ENCODE results near the gene PELI1. TPM values are rescaled to one million over a fixed set of nuclear protein-coding genes. Genes with fewer than 3 reads are reported as not detected.

The PELI1 gene
- total RNA-seq, 1 donor from 2014 or later: 60.4 TPM

GRCh38 chr2:64124168-64124567 is 20.1 kb downstream of the PELI1 start:
- Histone ChIP-seq H3K27ac (no peak overlapping the region), H3K9me3 (no peaks in the 10 kb centered on the region), H3K4me3 (no peak overlapping the region), H3K27me3 (no peaks in the 10 kb centered on the region), H3K4me1 (peaks cover 41% of the 10 kb centered on the region), H3K36me3 (no peaks in the 10 kb centered on the region)
- intact Hi-C loops (cut with DNase I): no loop called here
- no peak for DNase-seq (ENCODE audit: extremely low spot score in 2 of 2)
- TF ChIP-seq CTCF (IDR thresholded peaks at IDR 0.05): no peak
- TF ChIP-seq POLR2A (IDR thresholded peaks at IDR 0.05): no peak
- no peak for TF ChIP-seq POLR2AphosphoS5 (IDR thresholded peaks at IDR 0.05; ENCODE audit: insufficient read depth in 1 of 2, low read depth in 1 of 2)

- H3K9me3 ChIP-seq: no peaks in the 10 kb centered on the region
- TF ChIP-seq POLR2AphosphoS5 (IDR thresholded peaks at IDR 0.05; ENCODE audit: insufficient read depth in 1 of 2, low read depth in 1 of 2) (no peak), CTCF (IDR thresholded peaks at IDR 0.05) (no peak), POLR2A (IDR thresholded peaks at IDR 0.05) (no peak)
- peaks cover 37% of the 10 kb centered on the region for H3K4me1 ChIP-seq
- intact Hi-C loops (cut with DNase I): no loop called here
- H3K27ac ChIP-seq: no peak overlapping the region
- no peaks in the 10 kb centered on the region for H3K27me3 ChIP-seq
- DNase-seq (ENCODE audit: extremely low spot score in 2 of 2): no peak
- H3K36me3 ChIP-seq: no peaks in the 10 kb centered on the region
- no peak overlapping the region for H3K4me3 ChIP-seq
Measured at GRCh38 chr2:64123740-64124139, 20.5 kb downstream of the PELI1 start.

GRCh38 chr2:64122358-64122757 is 21.9 kb downstream of the PELI1 start:
- no peak for TF ChIP-seq CTCF (IDR thresholded peaks at IDR 0.05)
- no peak for TF ChIP-seq POLR2A (IDR thresholded peaks at IDR 0.05)
- no peak for TF ChIP-seq POLR2AphosphoS5 (IDR thresholded peaks at IDR 0.05; ENCODE audit: insufficient read depth in 1 of 2, low read depth in 1 of 2)
- no peak for DNase-seq (ENCODE audit: extremely low spot score in 2 of 2)
- intact Hi-C loops (cut with DNase I): no loop called here

GRCh38 chr2:64120928-64121327 is 23.3 kb downstream of the PELI1 start:
- Histone ChIP-seq H3K4me1 (peaks cover 44% of the 10 kb centered on the region), H3K4me3 (no peak overlapping the region), H3K27me3 (no peaks in the 10 kb centered on the region), H3K27ac (no peak overlapping the region), H3K36me3 (no peaks in the 10 kb centered on the region), H3K9me3 (no peaks in the 10 kb centered on the region)
- no peak for DNase-seq (ENCODE audit: extremely low spot score in 2 of 2)
- intact Hi-C loops (cut with DNase I): no loop called here
- TF ChIP-seq POLR2A (IDR thresholded peaks at IDR 0.05) (no peak), POLR2AphosphoS5 (IDR thresholded peaks at IDR 0.05; ENCODE audit: insufficient read depth in 1 of 2, low read depth in 1 of 2) (peak in 1 of 2 donors; percentile 37)

More at GRCh38 chr2:64122358-64122757, 21.9 kb downstream of the PELI1 start:
- Histone ChIP-seq H3K4me1 (peaks cover 34% of the 10 kb centered on the region), H3K36me3 (no peaks in the 10 kb centered on the region), H3K27me3 (no peaks in the 10 kb centered on the region), H3K9me3 (no peaks in the 10 kb centered on the region), H3K4me3 (no peak overlapping the region), H3K27ac (no peak overlapping the region)

GRCh38 chr2:64120008-64120407 is 24.2 kb downstream of the PELI1 start:
- no peak overlapping the region for H3K4me3 ChIP-seq
- no peaks in the 10 kb centered on the region for H3K27me3 ChIP-seq
- H3K27ac ChIP-seq: no peak overlapping the region
- H3K4me1 ChIP-seq: peaks cover 53% of the 10 kb centered on the region
- no peak for DNase-seq (ENCODE audit: extremely low spot score in 2 of 2)
- TF ChIP-seq POLR2AphosphoS5 (IDR thresholded peaks at IDR 0.05; ENCODE audit: insufficient read depth in 1 of 2, low read depth in 1 of 2): no peak
- intact Hi-C loops (cut with DNase I): no loop called here
- no peaks in the 10 kb centered on the region for H3K9me3 ChIP-seq
- no peaks in the 10 kb centered on the region for H3K36me3 ChIP-seq

- TF ChIP-seq CTCF (IDR thresholded peaks at IDR 0.05) (no peak), POLR2A (IDR thresholded peaks at IDR 0.05) (no peak), POLR2AphosphoS5 (IDR thresholded peaks at IDR 0.05; ENCODE audit: insufficient read depth in 1 of 2, low read depth in 1 of 2) (no peak)
- H3K4me3 ChIP-seq: no peak overlapping the region
- intact Hi-C loops (cut with DNase I): no loop called here
Measured at GRCh38 chr2:64119369-64119768, 24.9 kb downstream of the PELI1 start.

More at GRCh38 chr2:64119369-64119768, 24.9 kb downstream of the PELI1 start:
- Histone ChIP-seq H3K27me3 (no peaks in the 10 kb centered on the region), H3K4me1 (peaks cover 53% of the 10 kb centered on the region), H3K27ac (no peak overlapping the region), H3K36me3 (no peaks in the 10 kb centered on the region), H3K9me3 (no peaks in the 10 kb centered on the region)
- no peak for DNase-seq (ENCODE audit: extremely low spot score in 2 of 2)

Data from vagina (tissue), 2 donors.